Measurements from ENCODE around the gene PNPO.

GRCh38 chr17:47899643-47900042 lies 41.7 kb upstream of the PNPO start:
- no peak for TF ChIP-seq EP300 (IDR thresholded peaks at IDR 0.05)
- no peak for TF ChIP-seq CTCF (IDR thresholded peaks at IDR 0.05)
- TF ChIP-seq POLR2A (IDR thresholded peaks at IDR 0.05) = no peak
- no peak for TF ChIP-seq POLR2AphosphoS5 (IDR thresholded peaks at IDR 0.05)
